IPS DF 6.9 (cell line): Measurements from ENCODE around the gene PRR5L.

Experiments
- DNase-seq: peaks from one replicate; pipeline ENCODE4 v3.0.0-alpha.2; 2013; ENCODE audit warnings: low read depth, low spot score
- H3K27ac ChIP-seq: one replicate; pipeline ENCODE4 v1.5.1; 2013; ENCODE audit warnings: low read length, control low read depth
- H3K27me3 ChIP-seq: 2 replicates; pipeline ENCODE4 v1.6.1; 2013; ENCODE audit warnings: mild to moderate bottlenecking, low read length; ENCODE audit not compliant: control insufficient read depth, insufficient read depth
- H3K36me3 ChIP-seq: 2 replicates; pipeline ENCODE4 v1.6.1; 2013; ENCODE audit warnings: low read length; ENCODE audit not compliant: control insufficient read depth, insufficient read depth
- H3K4me1 ChIP-seq: 2 replicates; pipeline ENCODE4 v1.6.1; 2013; ENCODE audit warnings: low read length; ENCODE audit not compliant: control insufficient read depth, insufficient read depth
- H3K4me3 ChIP-seq: 2 replicates; pipeline ENCODE4 v1.5.1; 2013; ENCODE audit warnings: mild to moderate bottlenecking, low read length
- H3K9me3 ChIP-seq: 2 replicates; pipeline ENCODE4 v1.6.1; 2013; ENCODE audit warnings: low read length, inconsistent platforms; ENCODE audit not compliant: control insufficient read depth, insufficient read depth
- WGBS: extraction: QIAGEN DNeasy Blood & Tissue Kit; methylation state at CpG from one replicate; pipeline ENCODE4 v1.1.7; 2013; ENCODE audit warnings: mixed read lengths, missing lambda C conversion rate; ENCODE audit not compliant: insufficient read length, insufficient coverage; 5-methylcytosine and 5-hydroxymethylcytosine counted together

Gene PRR5L

DNA sequence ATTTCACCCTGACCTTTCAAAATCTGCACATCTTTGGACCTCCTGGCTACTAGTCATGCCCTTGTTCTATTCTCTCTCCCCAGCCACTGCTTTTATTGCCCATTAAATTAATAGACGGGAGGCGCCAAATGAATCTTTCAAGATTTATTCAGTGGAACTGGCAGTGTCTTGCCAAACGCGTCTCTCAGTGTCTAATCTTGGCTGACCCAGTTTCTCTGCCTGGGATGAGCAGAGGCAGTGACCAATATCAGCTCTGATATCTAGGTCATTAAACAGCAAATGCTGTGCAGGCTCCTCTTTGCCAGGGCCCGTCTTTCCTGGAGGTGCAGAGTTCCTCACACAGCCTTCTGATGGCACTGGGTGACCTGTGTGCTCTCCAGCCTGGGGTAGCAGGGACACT lies 140.0 kb downstream of the PRR5L start:
- Histone ChIP-seq H3K27me3 (no peaks in the 10 kb centered on the region), H3K36me3 (no peaks in the 10 kb centered on the region), H3K4me1 (no peaks in the 10 kb centered on the region), H3K9me3 (no peaks in the 10 kb centered on the region), H3K27ac (no peak overlapping the region), H3K4me3 (no peak overlapping the region)
- WGBS, result no CpG with 5 or more reads among the region's 5 CpGs
- DNase-seq, result no peak

DNA sequence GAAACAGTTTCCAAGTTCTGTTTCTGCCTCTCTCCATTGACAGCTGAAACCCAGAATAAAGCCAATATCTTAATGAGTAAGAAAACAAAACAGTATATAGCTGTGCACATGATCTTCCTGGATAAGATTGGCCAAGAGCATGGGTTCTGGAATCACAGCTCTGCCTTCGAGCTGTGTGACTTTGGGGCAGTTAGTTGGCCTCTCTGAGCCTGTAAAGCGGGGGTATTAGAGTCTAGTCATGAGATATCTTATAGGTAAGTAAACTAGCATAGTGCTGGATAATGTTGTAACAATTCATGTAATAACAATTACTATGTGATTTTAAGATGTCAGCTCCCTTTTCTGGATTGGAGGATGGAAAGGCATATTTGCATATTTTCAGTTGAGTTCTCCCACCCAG lies 140.5 kb downstream of the PRR5L start:
- WGBS, result no CpG with 5 or more reads among the region's 2 CpGs
- Histone ChIP-seq H3K9me3 (no peaks in the 10 kb centered on the region), H3K36me3 (no peaks in the 10 kb centered on the region), H3K4me3 (no peak overlapping the region), H3K4me1 (no peaks in the 10 kb centered on the region), H3K27me3 (no peaks in the 10 kb centered on the region), H3K27ac (no peak overlapping the region)
- DNase-seq, result no peak

DNA sequence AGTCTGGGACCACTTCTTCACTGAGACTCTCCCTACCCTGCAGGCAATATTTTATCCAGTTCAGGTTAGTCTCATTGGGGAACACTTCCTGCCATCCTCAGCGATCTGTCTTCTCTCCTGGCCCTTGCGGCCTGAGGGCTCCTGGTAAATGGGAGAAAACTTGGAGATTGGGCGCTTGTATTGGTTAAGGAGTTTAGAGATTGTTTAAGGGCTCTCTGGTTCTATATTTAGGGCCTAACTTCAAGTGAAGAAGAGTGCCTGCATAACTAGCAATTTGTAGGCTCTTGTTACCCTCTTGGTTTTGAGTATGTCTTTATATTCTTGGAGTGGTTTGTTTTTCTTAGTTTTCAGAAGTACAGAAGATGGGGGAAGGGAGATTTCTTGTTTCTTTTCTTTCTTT lies 141.3 kb downstream of the PRR5L start:
- WGBS, result no CpG with 5 or more reads among the region's 3 CpGs

DNA sequence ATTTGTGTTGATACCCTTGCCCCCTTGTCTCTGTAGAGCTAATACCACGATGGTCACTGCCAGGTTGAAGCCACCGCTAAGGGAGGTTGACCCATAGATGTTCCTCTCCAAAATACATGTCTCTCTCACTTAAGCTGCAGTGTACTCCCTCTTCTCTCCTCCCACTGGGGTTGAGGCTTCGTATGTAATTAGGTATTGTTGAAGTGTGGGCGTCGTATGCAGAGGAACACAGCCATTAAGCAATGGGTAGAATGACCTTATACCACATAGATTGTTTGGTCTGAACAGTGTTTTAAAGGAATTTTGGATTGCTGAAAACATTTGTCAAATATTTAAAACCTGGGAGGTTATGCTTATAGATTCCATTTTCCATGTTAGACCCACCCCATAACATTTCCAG lies 142.0 kb downstream of the PRR5L start:
- Histone ChIP-seq H3K9me3 (no peaks in the 10 kb centered on the region), H3K4me1 (no peaks in the 10 kb centered on the region), H3K27me3 (no peaks in the 10 kb centered on the region), H3K4me3 (no peak overlapping the region), H3K27ac (no peak overlapping the region), H3K36me3 (no peaks in the 10 kb centered on the region)
- no peak for DNase-seq
- no CpG with 5 or more reads among the region's 5 CpGs for WGBS

More for the DNA sequence above, 141.3 kb downstream of the PRR5L start:
- Histone ChIP-seq H3K36me3 (no peaks in the 10 kb centered on the region), H3K27me3 (no peaks in the 10 kb centered on the region), H3K4me3 (no peak overlapping the region), H3K27ac (no peak overlapping the region), H3K4me1 (no peaks in the 10 kb centered on the region), H3K9me3 (no peaks in the 10 kb centered on the region)
- DNase-seq, result no peak

DNA sequence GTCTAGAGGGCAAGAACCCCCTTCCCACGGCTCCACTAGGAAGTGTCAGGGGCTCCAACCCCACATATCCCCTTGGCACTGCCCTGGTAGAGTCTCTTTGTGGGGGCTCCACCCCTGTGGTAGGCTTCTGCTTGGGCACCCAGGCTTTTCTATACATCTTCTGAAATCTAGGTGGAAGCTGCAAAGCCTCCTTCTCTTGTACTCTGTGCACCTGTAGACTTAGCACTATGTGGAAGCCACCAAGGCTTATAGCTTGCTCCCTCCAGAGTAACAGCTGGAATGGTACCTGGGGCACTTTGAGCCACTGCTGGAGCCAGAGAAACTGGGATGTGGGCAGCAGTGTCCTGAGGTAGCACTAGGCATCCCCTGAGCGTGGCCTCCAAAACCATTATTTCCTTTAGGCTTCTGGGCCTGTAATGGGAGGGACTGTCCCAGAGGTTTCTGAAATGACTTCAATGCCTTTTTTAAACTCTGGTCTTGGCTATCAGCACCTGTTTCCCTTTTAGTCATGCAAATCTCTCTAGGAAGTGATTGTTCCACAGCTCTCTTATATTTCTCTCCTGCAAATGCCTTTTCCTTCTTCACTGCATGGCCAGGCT lies 145.6 kb downstream of the PRR5L start:
- Histone ChIP-seq H3K27ac (no peak overlapping the region), H3K4me1 (no peaks in the 10 kb centered on the region), H3K4me3 (no peak overlapping the region), H3K27me3 (no peaks in the 10 kb centered on the region), H3K36me3 (no peaks in the 10 kb centered on the region), H3K9me3 (no peaks in the 10 kb centered on the region)
- no peak for DNase-seq
- no CpG with 5 or more reads among the region's 2 CpGs for WGBS

DNA sequence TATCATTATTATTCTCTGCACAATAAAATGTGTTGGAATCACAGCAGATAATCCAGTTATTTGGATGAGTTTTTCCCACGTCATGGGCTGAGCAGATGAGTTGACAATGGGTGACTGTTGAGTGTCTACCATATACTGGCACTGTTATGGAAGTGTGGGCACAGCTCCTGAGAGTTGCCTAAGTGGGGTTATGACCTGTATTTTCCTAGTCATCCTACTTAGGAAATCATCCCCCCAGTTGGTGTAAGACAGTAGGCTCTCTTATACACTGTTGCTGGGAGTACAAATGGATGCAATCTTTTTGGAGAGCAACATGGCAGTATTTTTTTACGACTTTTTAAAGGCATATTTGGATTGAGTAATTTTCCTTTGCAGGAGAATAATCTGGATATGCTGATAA lies 147.6 kb downstream of the PRR5L start:
- no CpG with 5 or more reads among the region's 2 CpGs for WGBS

DNA sequence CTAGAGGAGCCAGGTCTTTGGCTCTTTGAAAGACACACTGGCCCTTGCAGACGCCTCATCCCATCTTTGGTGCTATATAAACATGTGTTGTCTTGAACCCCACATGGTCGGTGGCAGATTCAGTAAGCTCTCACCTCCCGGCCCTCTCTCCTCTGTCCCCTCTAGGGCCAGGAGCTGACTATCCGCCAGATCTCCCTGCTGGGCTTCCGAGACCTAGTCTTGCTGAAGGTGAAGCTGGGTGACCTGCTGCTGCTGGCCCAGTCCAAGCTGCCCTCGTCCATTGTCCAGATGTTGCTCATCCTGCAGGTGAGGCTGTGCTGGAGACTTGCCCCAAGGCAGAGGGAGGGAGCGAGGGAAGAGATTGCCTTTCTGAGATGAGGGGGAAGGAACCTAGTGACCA lies 150.0 kb downstream of the PRR5L start:
- no peak overlapping the region for H3K4me3 ChIP-seq
- H3K9me3 ChIP-seq, result no peaks in the 10 kb centered on the region
- H3K4me1 ChIP-seq, result no peaks in the 10 kb centered on the region
- H3K27ac ChIP-seq, result no peak overlapping the region
- WGBS, result no CpG with 5 or more reads among the region's 7 CpGs
- no peaks in the 10 kb centered on the region for H3K36me3 ChIP-seq
- no peaks in the 10 kb centered on the region for H3K27me3 ChIP-seq
- DNase-seq, result no peak

More for the DNA sequence above, 147.6 kb downstream of the PRR5L start:
- no peak for DNase-seq
- no peaks in the 10 kb centered on the region for H3K27me3 ChIP-seq
- no peak overlapping the region for H3K27ac ChIP-seq
- no peaks in the 10 kb centered on the region for H3K9me3 ChIP-seq
- H3K4me1 ChIP-seq, result no peaks in the 10 kb centered on the region
- H3K36me3 ChIP-seq, result no peaks in the 10 kb centered on the region
- H3K4me3 ChIP-seq, result no peak overlapping the region

DNA sequence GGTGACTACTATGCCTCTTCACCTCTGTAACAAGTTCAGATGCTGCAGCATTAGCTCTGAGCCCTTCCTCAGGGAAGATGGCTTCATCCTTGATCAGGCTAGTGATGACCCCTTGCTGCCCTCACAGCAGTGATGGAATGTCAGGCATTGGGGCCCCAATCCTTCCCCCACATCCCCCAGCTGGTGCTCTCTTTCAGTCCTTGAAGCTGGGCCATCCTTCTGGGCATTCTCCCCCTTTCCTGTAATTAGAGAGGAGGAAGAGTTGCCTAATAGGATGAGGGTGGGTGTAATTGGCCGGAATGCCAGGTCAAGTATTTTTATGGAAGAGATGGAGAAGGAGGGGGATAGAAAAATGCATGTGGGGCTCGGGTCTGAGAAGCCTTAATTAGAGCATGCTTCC lies 151.4 kb downstream of the PRR5L start:
- Histone ChIP-seq H3K9me3 (no peaks in the 10 kb centered on the region), H3K36me3 (no peaks in the 10 kb centered on the region), H3K27me3 (no peaks in the 10 kb centered on the region), H3K4me3 (no peak overlapping the region), H3K4me1 (no peaks in the 10 kb centered on the region), H3K27ac (no peak overlapping the region)
- 100% methylated on average over 1 of the region's 2 CpGs for WGBS
- no peak for DNase-seq

DNA sequence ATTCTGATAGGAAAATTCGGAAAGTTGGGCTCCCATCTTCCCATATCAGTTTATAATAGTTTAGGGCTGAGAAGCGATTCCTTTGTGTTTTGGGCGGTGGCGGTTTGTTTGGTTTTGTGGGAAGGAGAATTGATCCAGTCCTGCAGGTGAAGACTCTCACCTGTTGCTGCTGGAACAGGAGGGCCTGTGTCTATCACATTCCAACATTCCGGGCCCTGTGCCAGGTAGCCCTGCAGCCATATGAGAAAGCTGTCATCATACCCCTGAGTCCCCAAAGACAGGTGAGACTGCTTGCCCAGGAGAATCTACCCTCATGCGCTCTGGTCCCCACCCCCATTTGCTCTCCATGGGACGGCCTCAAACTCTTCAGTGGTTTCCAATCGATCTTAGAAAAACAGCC lies 151.9 kb downstream of the PRR5L start:
- Histone ChIP-seq H3K27ac (no peak overlapping the region), H3K36me3 (no peaks in the 10 kb centered on the region)

DNA sequence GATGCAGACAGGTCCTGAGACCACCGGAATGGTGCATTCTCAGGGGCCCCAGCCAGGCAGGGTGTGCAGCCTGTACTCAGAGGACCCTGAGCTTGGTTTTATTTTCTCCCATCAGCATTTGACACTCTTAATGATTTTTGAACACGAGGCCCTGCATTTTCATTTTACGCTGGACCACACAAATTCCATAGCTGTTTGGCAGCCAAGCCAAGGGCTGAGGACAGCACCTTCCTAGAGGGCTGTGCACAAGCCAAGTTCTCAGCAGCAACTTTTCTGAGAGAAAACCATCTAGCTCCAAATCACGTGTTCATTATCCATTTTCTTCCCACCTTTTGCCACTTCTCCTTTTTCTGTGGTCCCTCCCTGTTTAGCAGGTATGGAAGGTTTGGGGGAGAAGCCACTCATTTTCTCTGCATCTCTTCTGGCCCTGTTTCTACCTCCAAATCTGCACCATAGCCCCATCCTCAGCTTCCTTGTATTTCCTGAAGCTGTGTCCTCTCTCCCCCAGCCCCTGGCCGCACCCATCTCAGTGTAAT lies 153.5 kb downstream of the PRR5L start:
- Histone ChIP-seq H3K4me3 (no peak overlapping the region), H3K4me1 (0 out of 2 replicates have a peak, but pooled peaks cover 3% of the 10 kb centered on the region), H3K36me3 (no peaks in the 10 kb centered on the region), H3K27me3 (no peaks in the 10 kb centered on the region), H3K27ac (no peak overlapping the region), H3K9me3 (no peaks in the 10 kb centered on the region)
- no peak for DNase-seq
- WGBS, result no CpG with 5 or more reads among the region's 5 CpGs

More for the DNA sequence above, 151.9 kb downstream of the PRR5L start:
- 100% methylated on average over 3 of the region's 8 CpGs for WGBS
- DNase-seq, result no peak
- Histone ChIP-seq H3K27me3 (no peaks in the 10 kb centered on the region), H3K4me3 (no peak overlapping the region), H3K9me3 (no peaks in the 10 kb centered on the region), H3K4me1 (no peaks in the 10 kb centered on the region)

DNA sequence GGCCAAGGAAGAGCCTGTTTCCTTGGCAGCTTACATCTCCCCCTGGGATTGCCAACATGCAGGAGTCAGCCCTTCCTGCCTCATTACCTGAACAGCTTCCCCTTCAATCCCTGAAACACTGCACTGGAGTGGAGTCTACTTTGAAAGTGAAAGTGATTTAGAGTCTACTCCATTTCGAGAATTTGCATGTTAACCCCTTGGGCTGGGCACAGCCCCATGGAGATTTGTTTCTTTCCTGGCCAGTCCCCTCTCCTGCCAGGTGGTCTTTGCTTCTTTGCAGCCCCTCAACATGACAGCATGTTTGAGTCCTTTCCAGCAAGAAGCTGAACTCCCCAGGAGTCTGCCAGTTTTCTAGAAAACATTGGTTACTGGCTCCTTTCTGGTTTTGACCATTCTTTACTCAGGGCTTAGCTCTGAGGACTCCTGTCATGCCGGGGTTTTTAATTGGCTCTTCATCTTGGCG lies 154.1 kb downstream of the PRR5L start:
- no peaks in the 10 kb centered on the region for H3K27me3 ChIP-seq
- WGBS, result no CpG with 5 or more reads among the region's 3 CpGs
- no peak overlapping the region for H3K4me3 ChIP-seq
- H3K9me3 ChIP-seq, result no peaks in the 10 kb centered on the region
- no peaks in the 10 kb centered on the region for H3K36me3 ChIP-seq
- H3K4me1 ChIP-seq, result 0 out of 2 replicates have a peak, but pooled peaks cover 4% of the 10 kb centered on the region
- H3K27ac ChIP-seq, result no peak overlapping the region
- DNase-seq, result no peak
